Mesodermal cell (in vitro differentiated cells): Measurements from ENCODE around the gene PLXNA4.

Source experiments
- H3K27ac ChIP-seq: 2 replicates; pipeline ENCODE4 v1.7.0; 2013; ENCODE audit warnings: mild to moderate bottlenecking, low read depth, low read length, moderate library complexity; ENCODE audit not compliant: severe bottlenecking
- H3K36me3 ChIP-seq: 2 replicates; pipeline ENCODE4 v1.7.1; 2013; ENCODE audit warnings: mild to moderate bottlenecking, low read length, moderate library complexity; ENCODE audit not compliant: control insufficient read depth, insufficient read depth
- H3K4me1 ChIP-seq: one replicate; pipeline ENCODE4 v1.7.1; 2013; ENCODE audit warnings: mild to moderate bottlenecking, low read length; ENCODE audit not compliant: insufficient read depth, control insufficient read depth, poor library complexity, severe bottlenecking
- H3K4me3 ChIP-seq: 2 replicates; pipeline ENCODE4 v1.7.0; 2013; ENCODE audit warnings: low read length, control low read depth, mild to moderate bottlenecking; ENCODE audit not compliant: insufficient read depth, poor library complexity, severe bottlenecking; ENCODE audit errors: extremely low read depth
- H3K9me3 ChIP-seq: 2 replicates; pipeline ENCODE4 v1.7.1; 2013; ENCODE audit warnings: mild to moderate bottlenecking, low read length, moderate library complexity; ENCODE audit not compliant: control insufficient read depth
- WGBS, 2 experiments: methylation state at CpG; one replicate each; pipeline ENCODE4 v1.1.5; 2013; ENCODE audit warnings: missing lambda C conversion rate in 2 of 2; ENCODE audit not compliant: insufficient coverage in 2 of 2; 5-methylcytosine and 5-hydroxymethylcytosine counted together

PLXNA4 gene

DNA sequence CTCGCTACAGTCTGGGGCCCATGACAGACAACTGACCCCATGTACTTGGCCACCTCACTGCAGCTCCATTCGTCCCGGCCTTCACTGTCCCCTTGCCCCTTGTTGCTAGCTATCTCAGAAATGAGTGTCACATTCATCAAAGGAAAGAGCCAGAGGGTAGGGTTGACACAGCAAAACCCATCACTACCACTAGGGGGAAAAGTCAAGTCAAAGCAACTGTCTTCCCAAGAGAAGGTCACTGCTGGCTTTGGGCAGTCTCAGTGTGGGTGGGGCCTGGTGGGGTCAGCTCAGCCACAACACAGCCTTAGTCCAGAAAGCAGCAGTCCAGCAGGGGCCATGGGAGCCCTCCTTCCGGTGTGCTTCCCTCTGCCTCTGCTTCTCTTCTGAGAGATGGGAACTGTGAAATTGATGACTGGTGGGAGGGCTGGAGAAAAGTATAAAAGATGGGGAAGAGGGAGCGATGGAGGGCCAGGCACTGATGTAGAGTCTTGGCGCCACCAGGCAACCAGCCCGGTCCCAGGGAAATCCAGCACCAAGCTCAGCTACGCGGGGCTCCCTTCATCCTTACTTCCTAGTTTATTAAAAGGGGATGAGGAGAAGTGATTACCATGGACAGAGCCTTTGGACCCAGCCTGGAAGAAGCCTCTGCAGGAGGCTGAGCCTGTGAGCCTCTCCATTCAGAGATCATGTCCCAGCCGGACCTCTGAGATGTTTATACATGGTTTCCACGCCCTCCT, 58.0 kb downstream of the PLXNA4 start:
- Histone ChIP-seq H3K4me1 (no peaks in the 10 kb centered on the region), H3K9me3 (no peaks in the 10 kb centered on the region), H3K27ac (no peak overlapping the region), H3K4me3 (no peak overlapping the region), H3K36me3 (no peaks in the 10 kb centered on the region)
- 76 to 86% methylated on average over 6 to 8 of the region's 11 CpGs for WGBS, 2 experiments

DNA sequence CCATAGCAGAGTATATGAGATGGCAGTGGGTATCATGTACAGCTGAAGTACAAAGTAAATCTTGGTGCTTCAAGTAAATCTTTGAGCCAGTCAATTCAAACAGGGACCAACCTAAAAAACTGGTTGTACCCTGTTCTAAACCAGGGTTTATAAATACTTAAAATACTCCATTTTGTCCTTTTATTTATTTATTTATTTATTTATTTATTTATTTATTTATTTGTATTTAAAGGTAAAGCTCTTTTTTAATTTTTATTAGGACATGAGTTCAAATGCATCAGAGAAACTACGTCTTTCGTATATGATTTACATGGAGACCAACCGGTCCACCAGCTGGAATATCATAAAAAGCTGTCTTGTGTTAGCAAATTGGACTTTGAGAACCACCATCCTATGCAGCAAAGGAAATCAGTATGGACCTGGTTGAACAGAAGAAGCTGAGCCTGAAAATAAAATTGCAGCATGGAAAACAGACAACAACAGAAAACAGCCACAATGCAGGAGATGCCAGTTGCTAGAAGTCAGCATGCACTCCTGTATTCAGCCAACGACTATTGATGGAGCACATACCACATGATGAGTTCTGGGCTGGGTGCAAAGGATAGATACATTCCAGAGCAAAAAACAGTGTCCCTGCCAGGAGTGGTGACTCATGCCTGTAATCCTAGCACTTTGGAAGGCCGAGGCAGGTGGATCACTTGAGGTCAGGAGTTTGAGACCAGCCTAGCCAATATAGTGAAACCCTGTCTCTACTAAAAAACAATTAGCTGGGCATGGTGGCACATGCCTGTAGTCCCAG, 60.0 kb downstream of the PLXNA4 start:
- Histone ChIP-seq H3K4me3 (no peak overlapping the region), H3K27ac (no peak overlapping the region), H3K36me3 (no peaks in the 10 kb centered on the region), H3K4me1 (no peaks in the 10 kb centered on the region), H3K9me3 (no peaks in the 10 kb centered on the region)
- WGBS, 2 experiments, result 75 to 91% methylated on average over 4 to 5 of the region's 5 CpGs

DNA sequence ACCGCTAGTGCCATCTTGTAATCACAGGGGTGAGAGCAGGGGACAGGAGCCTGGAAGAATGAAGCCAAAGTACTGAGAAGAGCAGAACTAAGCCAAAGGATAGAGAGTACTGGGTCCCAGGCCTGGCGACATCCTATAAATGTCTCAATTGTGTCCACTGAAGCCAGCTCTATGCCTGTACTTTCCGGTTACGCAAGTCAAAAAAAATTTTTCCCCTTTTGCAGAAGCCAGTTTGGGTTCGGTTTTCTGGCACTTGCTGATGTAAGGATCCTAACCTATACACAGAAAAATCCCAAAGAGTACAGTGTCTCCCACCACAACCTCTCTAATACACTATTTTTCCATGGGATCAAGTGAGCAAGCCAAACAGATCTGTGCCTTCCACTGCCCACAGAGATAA, 61.1 kb downstream of the PLXNA4 start:
- H3K27ac ChIP-seq, result no peak overlapping the region
- no peaks in the 10 kb centered on the region for H3K9me3 ChIP-seq
- H3K36me3 ChIP-seq, result no peaks in the 10 kb centered on the region
- H3K4me3 ChIP-seq, result no peak overlapping the region
- H3K4me1 ChIP-seq, result no peaks in the 10 kb centered on the region
- 84 to 91% methylated on average over 5 of the region's 5 CpGs for WGBS, 2 experiments

DNA sequence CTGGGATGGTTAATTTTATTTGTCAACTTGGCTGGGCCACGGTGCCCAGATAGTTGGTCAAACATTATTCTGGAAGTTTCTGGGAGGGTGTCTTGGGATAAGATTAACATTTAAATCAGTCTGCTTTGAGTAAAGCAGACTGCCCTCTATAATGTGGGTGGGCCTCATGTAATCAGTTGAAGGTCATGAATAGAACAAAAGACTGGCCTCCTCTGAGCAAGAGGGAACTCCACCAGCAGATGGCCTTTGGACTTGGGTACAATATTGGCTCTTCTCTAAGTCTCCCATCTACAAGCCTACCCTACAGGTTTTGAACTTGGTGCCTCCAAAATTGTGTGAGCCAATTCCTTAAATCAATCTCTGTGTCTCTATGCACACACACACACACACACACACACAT, 61.8 kb downstream of the PLXNA4 start:
- Histone ChIP-seq H3K36me3 (no peaks in the 10 kb centered on the region), H3K4me3 (no peak overlapping the region), H3K27ac (no peak overlapping the region), H3K9me3 (no peaks in the 10 kb centered on the region), H3K4me1 (no peaks in the 10 kb centered on the region)
- 82 to 100% methylated on average over 1 of the region's 1 CpG for WGBS, 2 experiments

DNA sequence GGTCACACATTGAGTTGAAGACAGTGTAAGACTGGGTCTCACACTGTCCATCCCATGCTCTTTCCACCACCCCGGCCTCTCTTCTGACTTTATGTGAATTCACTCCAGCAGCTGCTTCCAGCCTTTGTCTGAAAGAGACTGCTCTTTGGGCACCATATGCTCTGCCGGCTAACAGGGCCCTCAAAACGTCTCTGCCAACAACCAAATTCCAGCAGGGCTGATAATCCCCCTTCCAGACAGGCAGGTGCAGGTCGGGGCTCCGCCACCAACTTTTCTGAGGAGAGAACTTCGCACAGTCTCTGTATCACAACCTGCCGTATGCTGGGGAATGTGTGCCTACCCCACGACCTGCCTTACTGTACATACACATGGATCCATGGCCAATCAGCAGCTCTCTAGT, 64.3 kb downstream of the PLXNA4 start:
- WGBS, 2 experiments, result 78 to 91% methylated on average over 5 to 7 of the region's 8 CpGs
- no peak overlapping the region for H3K4me3 ChIP-seq
- no peaks in the 10 kb centered on the region for H3K4me1 ChIP-seq

DNA sequence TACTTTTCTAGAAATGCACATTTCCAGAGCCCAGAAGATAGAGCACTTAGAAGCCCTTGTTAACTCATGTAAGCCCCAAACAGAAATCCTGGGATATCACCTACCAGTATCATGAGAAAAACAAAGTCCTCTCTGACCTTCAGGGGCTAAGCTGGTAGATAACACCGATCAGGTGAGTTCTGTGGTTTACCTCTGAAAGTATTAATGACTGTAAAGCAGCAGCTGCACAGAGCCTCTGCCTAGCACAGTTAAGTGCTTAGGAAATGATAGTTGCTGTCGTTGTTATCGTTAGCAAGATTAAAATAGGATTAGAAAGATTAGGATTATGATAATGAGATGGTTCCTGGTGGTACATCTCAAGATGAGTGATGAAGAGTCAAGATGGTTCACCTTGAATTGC, 64.9 kb downstream of the PLXNA4 start:
- H3K4me1 ChIP-seq, result no peaks in the 10 kb centered on the region
- no peaks in the 10 kb centered on the region for H3K36me3 ChIP-seq
- WGBS, 2 experiments, result 86 to 94% methylated on average over 3 of the region's 3 CpGs
- H3K4me3 ChIP-seq, result no peak overlapping the region
- no peak overlapping the region for H3K27ac ChIP-seq
- no peaks in the 10 kb centered on the region for H3K9me3 ChIP-seq

More for the DNA sequence above, 64.3 kb downstream of the PLXNA4 start:
- no peak overlapping the region for H3K27ac ChIP-seq
- H3K9me3 ChIP-seq, result no peaks in the 10 kb centered on the region
- H3K36me3 ChIP-seq, result no peaks in the 10 kb centered on the region

DNA sequence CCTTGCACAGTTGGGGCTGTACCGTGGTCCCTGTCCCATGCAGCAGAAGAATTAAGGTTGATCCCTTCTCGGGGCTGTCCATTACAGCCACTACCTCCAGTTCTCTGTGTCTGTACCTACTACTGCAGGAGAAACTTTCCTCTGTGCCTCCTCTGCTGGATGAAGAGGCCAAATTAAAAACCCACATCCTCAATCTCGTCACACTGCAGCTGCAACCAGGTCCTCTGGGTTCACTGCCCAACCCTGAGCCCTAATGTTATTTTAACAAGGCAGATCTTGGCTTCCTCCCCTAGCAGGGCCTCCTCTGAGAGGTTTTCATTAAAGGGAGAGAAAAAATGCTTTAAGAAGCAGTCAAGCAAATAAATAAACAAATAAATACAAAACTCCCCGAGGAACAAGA, 66.6 kb downstream of the PLXNA4 start:
- Histone ChIP-seq H3K4me1 (no peaks in the 10 kb centered on the region), H3K9me3 (no peaks in the 10 kb centered on the region), H3K27ac (no peak overlapping the region), H3K36me3 (no peaks in the 10 kb centered on the region), H3K4me3 (no peak overlapping the region)
- WGBS, 2 experiments, result 73 to 85% methylated on average over 4 of the region's 4 CpGs

DNA sequence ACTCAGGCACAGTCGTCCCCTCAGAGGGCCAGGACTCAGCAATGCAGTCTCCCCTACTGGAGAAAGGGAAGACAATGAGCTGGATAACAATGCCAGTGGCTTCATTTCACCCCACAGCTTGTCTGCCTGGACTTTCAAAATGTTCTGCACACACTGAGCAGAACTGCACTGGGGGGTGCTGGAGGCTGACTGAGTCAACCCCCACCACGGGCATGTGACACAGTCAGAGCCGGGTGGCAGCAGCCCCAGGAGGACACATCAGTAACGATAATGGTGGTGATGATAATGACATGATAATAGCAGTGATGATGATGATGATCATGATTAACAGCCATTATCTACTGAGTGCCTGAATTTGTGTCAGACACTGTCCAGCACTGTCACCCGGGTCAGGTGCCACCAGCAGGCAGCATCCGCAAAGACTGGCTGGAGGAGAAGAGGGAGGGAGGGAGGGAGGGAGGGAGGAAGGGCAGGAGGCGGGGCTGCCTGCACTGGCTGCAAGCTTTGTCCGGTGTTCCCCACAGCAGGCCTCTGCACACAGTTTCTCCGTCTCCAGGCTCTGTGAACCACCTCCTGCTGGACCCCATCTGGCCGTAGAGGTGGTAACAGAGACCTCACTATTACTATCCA, 67.4 kb downstream of the PLXNA4 start:
- Histone ChIP-seq H3K27ac (no peak overlapping the region), H3K4me1 (no peaks in the 10 kb centered on the region), H3K4me3 (no peak overlapping the region), H3K36me3 (no peaks in the 10 kb centered on the region), H3K9me3 (no peaks in the 10 kb centered on the region)
- WGBS, 2 experiments, result 40 to 57% methylated on average over 5 to 7 of the region's 10 CpGs

DNA sequence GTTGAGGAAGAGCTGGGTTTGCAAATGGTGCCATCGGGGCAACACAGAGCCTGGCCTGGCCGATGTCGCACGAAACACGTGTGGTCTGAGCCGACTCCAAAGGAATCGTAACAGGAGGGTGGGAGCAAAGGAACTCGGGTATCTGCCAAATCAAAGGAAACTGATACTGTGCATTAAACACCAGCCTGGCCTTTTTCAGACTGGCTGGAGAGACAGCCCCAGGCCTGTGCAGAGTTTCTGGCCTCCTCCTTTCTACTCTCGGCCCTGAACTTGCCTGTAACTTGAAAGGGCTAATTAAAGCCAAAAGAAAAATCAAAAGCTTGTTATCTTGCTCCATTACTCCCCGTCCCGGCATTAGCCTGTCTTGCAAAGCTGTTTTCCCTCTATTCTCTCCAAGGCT, 71.4 kb downstream of the PLXNA4 start:
- no peaks in the 10 kb centered on the region for H3K9me3 ChIP-seq
- H3K36me3 ChIP-seq, result no peaks in the 10 kb centered on the region
- H3K27ac ChIP-seq, result no peak overlapping the region
- H3K4me1 ChIP-seq, result no peaks in the 10 kb centered on the region
- 85 to 97% methylated on average over 9 of the region's 11 CpGs for WGBS, 2 experiments
- H3K4me3 ChIP-seq, result no peak overlapping the region

DNA sequence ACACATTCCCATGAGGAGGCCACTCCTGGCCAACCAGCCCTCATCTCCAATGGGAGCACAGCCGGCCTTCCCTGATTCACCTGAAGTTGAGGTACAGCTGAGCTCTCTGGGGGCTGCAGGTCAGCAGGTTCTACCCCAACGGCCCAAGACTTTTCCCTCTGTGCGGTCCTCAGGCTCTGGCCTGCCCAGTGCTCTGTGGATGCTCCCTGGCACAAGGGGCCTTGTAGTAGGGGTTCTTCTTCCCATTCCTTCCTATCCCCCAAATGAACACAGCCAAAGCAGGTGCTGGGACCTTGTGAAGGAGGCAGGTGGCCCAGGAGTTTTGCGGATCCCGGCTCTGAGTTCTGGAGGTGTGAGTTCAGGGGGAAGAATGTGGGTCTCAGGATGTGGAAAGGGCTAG, 72.2 kb downstream of the PLXNA4 start:
- H3K4me1 ChIP-seq, result no peaks in the 10 kb centered on the region
- no peaks in the 10 kb centered on the region for H3K36me3 ChIP-seq
- H3K27ac ChIP-seq, result no peak overlapping the region
- no peak overlapping the region for H3K4me3 ChIP-seq
- WGBS, 2 experiments, result 92 to 94% methylated on average over 3 of the region's 5 CpGs
- no peaks in the 10 kb centered on the region for H3K9me3 ChIP-seq

DNA sequence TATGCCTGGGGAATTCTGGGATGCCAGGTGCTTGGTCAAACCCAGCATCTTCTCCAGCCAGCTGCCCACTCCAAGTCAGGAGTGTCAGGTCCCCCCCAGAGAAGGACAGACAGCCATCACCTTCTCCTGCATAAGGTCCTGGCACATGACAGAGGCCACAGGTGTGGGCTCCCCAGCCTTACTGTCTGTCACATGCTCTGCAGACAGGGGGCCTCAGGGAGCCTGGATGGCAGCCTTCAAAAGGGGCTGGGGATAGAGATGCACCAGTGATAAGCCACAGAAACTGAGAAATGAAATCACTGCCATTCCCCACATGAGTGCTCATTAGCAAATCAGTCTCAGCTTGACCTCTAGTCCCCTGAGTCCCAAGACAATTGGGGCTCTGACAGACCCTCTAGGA, 72.9 kb downstream of the PLXNA4 start:
- no peak overlapping the region for H3K27ac ChIP-seq
- H3K4me1 ChIP-seq, result no peaks in the 10 kb centered on the region
- H3K9me3 ChIP-seq, result no peaks in the 10 kb centered on the region
- no peak overlapping the region for H3K4me3 ChIP-seq
- H3K36me3 ChIP-seq, result no peaks in the 10 kb centered on the region
